ENCODE results near the gene FARP1. TPM values are rescaled to one million over a fixed set of nuclear protein-coding genes. Genes with fewer than 3 reads are reported as not detected.

FARP1 gene
- total RNA-seq, 1 donor from 2014 or later, result 17.7 TPM

- H3K27ac ChIP-seq, result no peak overlapping the region
- H3K9me3 ChIP-seq, result no peaks in the 10 kb centered on the region
- peaks cover 43% of the 10 kb centered on the region for H3K4me1 ChIP-seq
- no peaks in the 10 kb centered on the region for H3K27me3 ChIP-seq
- intact Hi-C loops (cut with DNase I), result no loop called here
- no peak overlapping the region for H3K4me3 ChIP-seq
- no peak for TF ChIP-seq POLR2AphosphoS5 (IDR thresholded peaks at IDR 0.05; ENCODE audit: insufficient read depth in 1 of 2, low read depth in 1 of 2)
- no peak for TF ChIP-seq POLR2A (IDR thresholded peaks at IDR 0.05)
- no peak for TF ChIP-seq CTCF (IDR thresholded peaks at IDR 0.05)
- no peak for DNase-seq (ENCODE audit: extremely low spot score in 2 of 2)
- no peaks in the 10 kb centered on the region for H3K36me3 ChIP-seq
Measured at GRCh38 chr13:98175823-98176222, 32.9 kb downstream of the FARP1 start.

- DNase-seq (ENCODE audit: extremely low spot score in 2 of 2), result no peak
- Histone ChIP-seq H3K9me3 (no peaks in the 10 kb centered on the region), H3K4me1 (peaks cover 31% of the 10 kb centered on the region), H3K36me3 (no peaks in the 10 kb centered on the region), H3K27ac (no peak within 1 kb of the TSS), H3K27me3 (no peaks in the 10 kb centered on the region), H3K4me3 (no peak within 1 kb of the TSS)
- TF ChIP-seq CTCF (IDR thresholded peaks at IDR 0.05) (no peak), POLR2AphosphoS5 (IDR thresholded peaks at IDR 0.05; ENCODE audit: insufficient read depth in 1 of 2, low read depth in 1 of 2) (no peak), POLR2A (IDR thresholded peaks at IDR 0.05) (no peak)
- intact Hi-C loops (cut with DNase I), result no loop called here
Measured at GRCh38 chr13:98176777-98177608, 34.1 kb downstream of the FARP1 start, which contains the start of gene RNF113B. TSS of gene RNF113B (minus strand) at chr13:98177269. CDS start at chr13:98177236, 33 bp downstream.

GRCh38 chr13:98180092-98180491 is 37.2 kb downstream of the FARP1 start:
- H3K9me3 ChIP-seq, result no peaks in the 10 kb centered on the region
- no peak overlapping the region for H3K27ac ChIP-seq
- H3K27me3 ChIP-seq, result no peaks in the 10 kb centered on the region
- no peak for TF ChIP-seq CTCF (IDR thresholded peaks at IDR 0.05)
- no peak for TF ChIP-seq POLR2AphosphoS5 (IDR thresholded peaks at IDR 0.05; ENCODE audit: insufficient read depth in 1 of 2, low read depth in 1 of 2)
- TF ChIP-seq POLR2A (IDR thresholded peaks at IDR 0.05), result no peak
- no peaks in the 10 kb centered on the region for H3K36me3 ChIP-seq
- DNase-seq (ENCODE audit: extremely low spot score in 2 of 2), result no peak
- H3K4me3 ChIP-seq, result no peak overlapping the region
- H3K4me1 ChIP-seq, result peaks cover under 1% of the 10 kb centered on the region
- intact Hi-C loops (cut with DNase I), result no loop called here

- Histone ChIP-seq H3K36me3 (no peaks in the 10 kb centered on the region), H3K4me1 (no peaks in the 10 kb centered on the region), H3K27ac (no peak overlapping the region), H3K4me3 (no peak overlapping the region), H3K27me3 (no peaks in the 10 kb centered on the region), H3K9me3 (no peaks in the 10 kb centered on the region)
- DNase-seq (ENCODE audit: extremely low spot score in 2 of 2), result no peak
- intact Hi-C loops (cut with DNase I), result no loop called here
- TF ChIP-seq CTCF (IDR thresholded peaks at IDR 0.05) (no peak), POLR2AphosphoS5 (IDR thresholded peaks at IDR 0.05; ENCODE audit: insufficient read depth in 1 of 2, low read depth in 1 of 2) (no peak), POLR2A (IDR thresholded peaks at IDR 0.05) (no peak)
Measured at GRCh38 chr13:98181111-98181815, 38.4 kb downstream of the FARP1 start.
